GM21360 (cell line): Measurements from ENCODE around the gene DNAH17.

ENCODE experiments used
- ATAC-seq: cut with Tn5 transposase; IDR thresholded peaks from one replicate; pipeline ENCODE4 v1.9.1; 2021; ENCODE audit warnings: mild to moderate bottlenecking, moderate library complexity; ENCODE audit not compliant: unreplicated experiment

Gene DNAH17

GRCh38 chr17:78576389-78577112, 645 bp downstream of the DNAH17 start:
- no peak for ATAC-seq

DNA sequence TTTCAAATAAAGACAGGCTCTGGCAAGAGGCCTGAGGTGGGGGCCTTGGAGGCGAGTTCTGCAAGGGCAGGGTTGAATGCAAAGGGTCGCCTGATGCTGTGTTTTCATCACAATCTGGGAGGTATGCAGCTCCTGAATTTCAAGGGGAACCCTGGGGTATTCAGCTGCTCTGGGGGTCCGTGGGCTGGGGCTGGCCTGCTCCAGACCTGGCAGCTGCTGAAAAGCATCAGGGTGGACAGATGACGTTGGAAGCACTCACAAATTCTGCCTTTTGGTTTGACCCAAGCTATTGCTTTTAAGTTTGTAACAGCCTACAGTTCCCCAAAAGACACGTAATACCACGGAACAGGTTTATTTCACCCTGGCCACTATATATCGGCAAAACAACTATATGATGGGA, 1.3 kb downstream of the DNAH17 start:
- ATAC-seq = no peak

- no peak for ATAC-seq
These were observed 1.9 kb downstream of the DNAH17 start for GRCh38 chr17:78575340-78575739.

- ATAC-seq = no peak
These were observed 3.2 kb downstream of the DNAH17 start for GRCh38 chr17:78573955-78574354.

DNA sequence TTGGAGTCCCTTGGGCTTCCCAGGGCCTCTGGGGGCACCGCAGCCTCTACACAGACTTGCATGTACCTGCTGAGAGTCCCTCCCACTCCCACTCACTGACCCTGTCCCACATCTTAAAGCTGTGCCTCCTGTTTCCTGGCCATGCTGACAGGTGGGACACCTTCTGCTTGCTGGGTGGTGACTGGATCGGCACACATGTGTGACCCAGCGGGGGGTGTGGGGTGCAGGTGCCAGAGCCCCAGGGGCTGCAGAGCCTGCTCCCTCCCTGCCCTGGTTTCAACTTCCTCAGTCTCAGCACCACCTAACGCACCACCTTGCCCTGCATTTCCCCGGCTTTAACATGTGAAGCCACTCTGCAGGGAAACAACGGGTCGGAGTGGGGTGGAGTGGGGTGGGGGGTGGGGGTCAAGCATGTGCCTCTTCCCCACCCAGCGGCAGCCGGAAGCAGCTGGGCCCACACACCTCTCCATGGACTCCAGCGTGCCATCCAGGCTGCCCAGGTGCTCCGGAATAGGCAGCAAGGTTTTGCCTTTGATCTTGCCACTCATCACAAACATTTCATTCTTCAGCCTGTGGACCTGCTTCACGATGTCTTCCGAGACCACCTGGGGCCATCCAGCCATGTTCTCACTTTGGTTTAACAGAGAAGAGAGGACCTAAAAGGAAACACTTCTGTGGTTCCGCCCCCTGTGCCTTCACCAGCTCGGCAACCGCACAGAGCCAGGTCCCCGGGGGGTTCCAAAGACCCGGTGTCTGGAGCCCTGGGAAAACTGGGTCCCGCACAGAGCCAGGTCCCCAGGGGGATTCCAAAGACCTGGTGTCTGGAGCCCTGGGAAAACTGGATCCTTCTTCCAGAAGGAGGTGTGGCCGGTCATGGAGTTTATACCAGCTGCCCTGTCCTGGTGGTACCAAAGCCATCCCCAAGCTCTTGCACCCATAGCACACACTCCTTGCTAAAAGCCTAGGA, 4.7 kb downstream of the DNAH17 start:
- ATAC-seq = no peak

GRCh38 chr17:78571329-78571728, 5.9 kb downstream of the DNAH17 start:
- no peak for ATAC-seq

GRCh38 chr17:78568494-78569115, 8.6 kb downstream of the DNAH17 start:
- no peak for ATAC-seq

GRCh38 chr17:78567991-78568390, 9.2 kb downstream of the DNAH17 start:
- no peak for ATAC-seq

- ATAC-seq = no peak
These were observed 10.2 kb downstream of the DNAH17 start for GRCh38 chr17:78566947-78567346.

DNA sequence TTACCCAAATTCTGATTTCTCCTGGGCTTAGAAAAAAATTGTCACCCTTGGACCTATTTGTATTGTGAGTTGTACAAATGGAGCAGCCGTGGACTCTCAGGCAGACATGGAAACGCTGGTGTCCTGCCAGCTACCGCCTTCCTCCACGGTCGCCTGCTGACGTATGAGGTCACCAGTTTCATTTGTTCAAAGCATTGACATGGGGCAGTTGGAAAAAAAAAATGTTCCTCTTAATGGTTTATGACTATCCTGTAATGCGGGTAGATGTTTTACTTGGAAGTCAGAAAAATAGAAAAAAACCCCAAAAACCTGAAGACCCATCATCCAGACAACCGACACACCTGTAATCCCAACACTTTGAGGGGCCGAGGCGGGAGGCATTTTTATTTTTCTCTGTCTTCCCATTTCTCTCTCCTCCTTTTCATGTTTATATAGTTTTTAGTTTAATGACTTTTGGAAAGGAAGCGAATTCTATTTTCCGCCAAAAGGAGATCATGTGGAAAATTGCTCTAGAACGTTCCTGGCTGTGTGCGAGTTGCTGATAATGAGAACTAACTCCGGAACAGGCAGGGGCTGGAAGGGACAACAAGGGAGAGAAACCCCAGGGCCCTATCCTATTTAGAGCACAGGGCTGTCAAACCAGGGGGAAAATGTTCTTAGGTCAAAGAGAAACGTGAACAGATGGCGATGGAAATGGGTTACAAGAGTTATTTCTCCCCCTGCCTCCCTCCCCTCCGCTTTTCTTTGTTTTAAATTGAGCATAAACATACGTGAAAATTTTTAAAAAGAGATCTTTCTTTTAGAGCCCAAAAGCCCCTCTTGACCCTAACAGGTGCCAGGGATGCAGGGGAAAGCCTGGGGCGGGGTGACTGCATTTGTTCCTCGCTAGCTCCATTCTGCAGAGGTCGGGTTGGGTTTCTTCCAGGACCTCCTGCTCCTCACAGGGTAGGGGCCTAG, 13.7 kb downstream of the DNAH17 start:
- no peak for ATAC-seq

DNA sequence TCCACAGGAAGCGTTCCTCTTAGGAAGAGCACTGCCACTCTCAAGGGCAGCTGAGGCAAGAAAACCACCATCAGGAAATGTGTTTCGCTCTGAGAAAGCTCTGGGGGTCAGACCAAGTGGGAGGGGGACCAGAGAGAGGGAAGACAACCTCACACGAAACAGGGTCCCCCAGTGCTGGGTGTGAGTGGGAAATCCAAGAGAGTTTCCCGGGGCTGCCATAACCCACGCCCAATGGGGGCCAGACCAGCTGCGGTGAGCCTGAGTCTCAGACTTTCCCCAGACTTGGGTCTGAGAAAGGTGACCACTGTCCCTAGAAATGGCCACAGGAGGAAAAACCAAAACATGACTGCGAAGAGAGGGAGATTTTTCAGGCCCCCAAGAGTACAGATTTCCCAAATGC, 14.5 kb downstream of the DNAH17 start:
- ATAC-seq = no peak

DNA sequence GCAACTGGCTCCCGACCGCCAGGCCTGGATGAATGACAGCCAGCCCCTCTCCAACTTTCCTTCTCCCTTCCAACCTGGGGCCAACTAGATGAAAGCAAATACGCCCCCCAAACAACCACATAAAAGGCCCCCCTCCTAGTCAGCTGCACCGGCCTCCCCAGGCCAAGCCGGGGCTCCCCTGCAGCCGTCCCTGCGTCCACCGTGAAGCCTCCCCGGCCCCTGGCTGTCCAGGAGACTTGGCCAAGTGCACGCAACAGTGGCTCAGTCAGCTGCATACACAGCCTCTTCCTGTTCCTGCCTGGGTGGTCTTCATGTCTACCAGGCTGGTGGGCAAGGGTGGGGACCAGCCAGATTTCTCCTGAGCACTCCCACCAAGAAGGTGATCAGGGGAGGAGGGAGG, 16.0 kb downstream of the DNAH17 start:
- no peak for ATAC-seq

DNA sequence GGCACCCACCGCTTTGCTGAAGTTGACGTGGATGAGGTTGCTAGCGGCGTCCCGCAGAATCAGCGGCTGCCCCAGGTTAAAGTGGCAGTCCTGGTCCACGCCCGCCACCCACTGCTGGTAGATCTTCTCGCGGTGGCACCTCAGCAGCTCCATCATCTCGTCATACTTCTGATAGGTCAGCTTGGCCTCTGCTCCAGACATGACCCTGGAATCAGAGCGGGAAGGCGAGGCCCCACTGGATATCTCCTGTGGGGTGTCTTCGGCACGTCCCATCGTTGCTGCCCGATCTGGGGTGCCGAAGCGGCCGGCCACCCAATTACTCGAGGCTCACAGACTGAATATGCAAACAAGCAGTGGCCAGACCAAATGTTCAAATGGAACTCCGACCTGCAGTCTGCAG, 16.5 kb downstream of the DNAH17 start:
- ATAC-seq = no peak

- no peak for ATAC-seq
These were observed 17.3 kb downstream of the DNAH17 start for GRCh38 chr17:78559749-78560368.

- ATAC-seq = no peak
These were observed 18.2 kb downstream of the DNAH17 start for GRCh38 chr17:78558989-78559388.

GRCh38 chr17:78558181-78558850, 18.9 kb downstream of the DNAH17 start:
- no peak for ATAC-seq

DNA sequence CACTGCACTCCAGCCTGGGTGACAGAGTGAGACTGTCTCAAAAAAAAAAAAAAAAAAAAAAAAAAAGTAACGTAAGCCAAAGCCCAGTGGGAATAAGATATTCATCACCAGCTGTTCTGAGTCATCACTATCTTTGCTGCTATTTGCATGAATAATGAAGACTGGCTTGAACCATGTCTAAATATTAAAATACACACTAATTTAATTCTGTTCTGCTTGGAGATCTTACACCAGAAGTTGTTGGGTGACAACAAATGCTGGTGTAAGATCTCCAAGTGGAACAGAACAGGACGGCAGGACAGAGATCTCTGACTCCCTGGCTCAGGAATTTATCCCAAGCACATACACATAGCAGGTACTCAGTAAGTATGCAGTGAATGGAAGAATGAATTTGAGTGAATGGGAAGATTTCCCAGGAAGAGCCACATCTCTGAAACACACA, 19.6 kb downstream of the DNAH17 start:
- ATAC-seq = no peak

DNA sequence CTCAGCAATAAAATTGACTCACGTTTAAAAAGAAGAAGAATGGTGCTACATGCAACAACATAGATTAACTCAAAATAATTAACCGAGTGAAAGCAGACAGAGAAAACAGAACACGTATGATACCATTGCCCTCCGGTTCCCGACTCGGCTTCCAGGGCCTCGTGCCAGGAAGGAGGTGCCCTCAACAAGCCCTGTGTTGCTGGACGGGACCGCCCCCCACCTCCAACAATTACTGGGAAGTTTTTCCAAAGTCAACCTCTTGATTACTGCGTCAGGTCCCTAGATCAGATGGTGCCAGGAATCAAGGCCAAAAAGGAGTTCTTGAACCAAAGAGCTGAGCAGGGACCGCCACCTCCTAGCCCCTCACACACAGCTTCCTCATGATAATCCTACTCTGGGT, 20.4 kb downstream of the DNAH17 start:
- no peak for ATAC-seq

DNA sequence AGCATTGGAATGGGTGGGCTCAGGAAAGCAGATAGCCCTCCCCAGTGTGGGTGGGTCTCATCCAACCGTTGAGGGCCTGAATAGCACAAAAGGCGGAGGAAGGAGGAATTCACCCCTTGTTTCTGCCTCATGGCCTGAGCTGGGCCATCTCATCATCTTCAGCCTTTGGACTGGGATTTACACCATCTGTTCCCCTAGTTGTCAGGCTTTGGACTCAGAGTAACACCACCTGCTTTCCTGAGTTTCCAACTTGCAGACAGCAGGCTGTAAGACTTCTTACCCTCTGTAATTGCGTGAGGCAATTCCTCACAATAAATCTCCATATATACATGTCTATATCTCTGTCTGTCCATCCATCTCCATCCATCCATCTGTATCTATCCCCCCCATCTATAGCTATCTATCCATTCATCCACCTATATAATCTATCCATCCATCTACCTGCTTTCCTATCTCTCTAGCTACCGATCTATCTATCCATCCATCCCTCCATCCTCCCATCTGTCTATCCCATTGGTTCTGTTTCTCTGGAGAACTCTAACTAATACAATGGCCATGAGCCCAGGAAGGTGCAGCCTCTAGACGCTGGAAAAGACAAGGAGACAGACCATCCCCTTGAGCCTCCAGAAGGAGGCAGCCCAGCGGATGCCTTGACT, 21.3 kb downstream of the DNAH17 start:
- no peak for ATAC-seq
